H1 (cell line): Measurements from ENCODE around the gene DARS2. TPM values are rescaled to one million over a fixed set of nuclear protein-coding genes. Genes with fewer than 3 reads are reported as not detected.

Experiments
- CTCF ChIA-PET: fragments of 300-600 bp; sonication (Branson Sonifier 250); formaldehyde crosslinking; loops from one replicate; lab custom pipeline; 2021; ENCODE audit not compliant: partially characterized antibody; lab: Charles Lee
- POLR2A ChIA-PET: fragments of 300-600 bp; sonication (Branson Sonifier 250); formaldehyde crosslinking; loops from one replicate; lab custom pipeline; 2021; ENCODE audit warnings: inconsistent platforms; ENCODE audit not compliant: partially characterized antibody; lab: Charles Lee
- DNase-seq, 2 experiments: peaks; one replicate each; pipeline versions ENCODE4 v3.0.0 to v3.0.0-alpha.2; 2010 to 2022; ENCODE audit warnings: low spot score in 2 of 2, low read depth in 1 of 2, mixed read lengths in 1 of 2
- FAIRE-seq: peaks from 2 replicates; lab custom pipeline; 2011; peaks lifted over from hg19 to GRCh38; lab: Jason Lieb, UNC
- H2AFZ ChIP-seq: 2 replicates; pipeline ENCODE4 v1.8.1; 2012; ENCODE audit warnings: low read length, inconsistent platforms
- H2AK5ac ChIP-seq: 2 replicates; pipeline ENCODE4 v1.6.1; 2013; ENCODE audit warnings: low read depth, low read length
- H2BK120ac ChIP-seq: replicated peaks from 2 replicates; pipeline ENCODE3; 2013; ENCODE audit warnings: low read depth, low read length, inconsistent platforms
- H2BK12ac ChIP-seq: 2 replicates; pipeline ENCODE4 v1.6.1; 2013; ENCODE audit warnings: low read depth, low read length
- H2BK15ac ChIP-seq: 2 replicates; pipeline ENCODE4 v1.6.1; 2013; ENCODE audit warnings: low read length
- H2BK20ac ChIP-seq: 2 replicates; pipeline ENCODE4 v1.6.1; 2013; ENCODE audit warnings: low read length
- H2BK5ac ChIP-seq: 2 replicates; pipeline ENCODE4 v1.6.1; 2013; ENCODE audit warnings: low read depth, low read length
- H3K14ac ChIP-seq: 2 replicates; pipeline ENCODE4 v1.6.1; 2013; ENCODE audit warnings: inconsistent platforms; ENCODE audit not compliant: insufficient read length
- H3K18ac ChIP-seq: 2 replicates; pipeline ENCODE4 v1.6.1; 2013; ENCODE audit warnings: low read length; ENCODE audit errors: extremely low read depth
- H3K23ac ChIP-seq: 2 replicates; pipeline ENCODE4 v1.6.1; 2013; ENCODE audit warnings: inconsistent platforms; ENCODE audit not compliant: insufficient read length
- H3K23me2 ChIP-seq: 2 replicates; pipeline ENCODE4 v1.6.1; 2013; ENCODE audit warnings: low read depth, low read length
- H3K27ac ChIP-seq: 2 replicates; pipeline ENCODE4 v1.6.1; 2011; ENCODE audit warnings: low read depth, low read length, inconsistent platforms
- H3K27me3 ChIP-seq, 4 experiments: replicated peaks in 1 of 4; 1 replicate in 1 of 4; 2 replicates in 3 of 4; pipeline versions ENCODE4 v1.6.1 to v1.8.1; 2011 to 2013; ENCODE audit warnings: low read length in 3 of 4, mild to moderate bottlenecking in 3 of 4, inconsistent platforms in 2 of 4, mixed read lengths in 2 of 4, moderate library complexity in 1 of 4; ENCODE audit not compliant: control insufficient read depth in 3 of 4, insufficient read depth in 3 of 4; ENCODE audit errors: extremely low read depth in 1 of 4
- H3K36me3 ChIP-seq, 4 experiments: 2 replicates each; pipeline versions ENCODE4 v1.6.1 to v1.8.1; 2011 to 2013; ENCODE audit warnings: mild to moderate bottlenecking in 4 of 4, low read length in 3 of 4, moderate library complexity in 2 of 4, control low read depth in 1 of 4, inconsistent platforms in 1 of 4; ENCODE audit not compliant: insufficient read depth in 4 of 4, control insufficient read depth in 2 of 4
- H3K4ac ChIP-seq: replicated peaks from 2 replicates; pipeline ENCODE3; 2013; ENCODE audit warnings: low read length, low read depth, mixed read lengths, inconsistent platforms; ENCODE audit not compliant: insufficient read length
- H3K4me1 ChIP-seq, 4 experiments: replicated peaks in 1 of 4; 1 replicate in 1 of 4; 2 replicates in 3 of 4; pipeline versions ENCODE4 v1.6.1 to v1.8.1; 2011 to 2013; ENCODE audit warnings: low read length in 3 of 4, inconsistent platforms in 2 of 4, mixed read lengths in 1 of 4; ENCODE audit not compliant: insufficient read depth in 4 of 4, control insufficient read depth in 3 of 4
- H3K4me2 ChIP-seq, 2 experiments: 2 replicates each; pipeline versions ENCODE4 v1.6.1 to v1.8.1; 2011 to 2013; ENCODE audit warnings: low read depth in 2 of 2, low read length in 2 of 2, control low read depth in 1 of 2, inconsistent platforms in 1 of 2, mild to moderate bottlenecking in 1 of 2; ENCODE audit not compliant: insufficient read depth in 1 of 2
- H3K4me3 ChIP-seq, 4 experiments: fragments of 200-600, 300-600 bp in 1 of 4; sonication (generic), shearing (Covaris generic), sonication (Bioruptor Twin) in 1 of 4; 2 replicates each; pipeline versions ENCODE4 v1.5.1 to v1.8.1; 2011 to 2016; ENCODE audit warnings: low read length in 4 of 4, low read depth in 3 of 4, control low read depth in 2 of 4, inconsistent platforms in 2 of 4, mild to moderate bottlenecking in 2 of 4, mixed read lengths in 1 of 4, moderate library complexity in 1 of 4; ENCODE audit not compliant: insufficient read depth in 2 of 4; ENCODE audit errors: extremely low read depth in 1 of 4
- H3K56ac ChIP-seq: replicated peaks from 2 replicates; pipeline ENCODE3; 2013; ENCODE audit warnings: low read depth, mild to moderate bottlenecking, mixed read lengths, low read length, inconsistent platforms; ENCODE audit not compliant: insufficient read length
- H3K79me1 ChIP-seq: 2 replicates; pipeline ENCODE4 v1.6.1; 2013; ENCODE audit warnings: low read depth, low read length, control low read depth
- H3K79me2 ChIP-seq, 2 experiments: 2 replicates each; pipeline versions ENCODE4 v1.6.1 to v1.8.1; 2012 to 2013; ENCODE audit warnings: low read length in 2 of 2, mild to moderate bottlenecking in 2 of 2, inconsistent platforms in 1 of 2; ENCODE audit not compliant: insufficient read depth in 2 of 2, control insufficient read depth in 1 of 2
- H3K9ac ChIP-seq, 4 experiments: replicated peaks in 1 of 4; 1 replicate in 1 of 4; 2 replicates in 3 of 4; pipeline versions ENCODE4 v1.6.1 to v1.8.1; 2011 to 2013; ENCODE audit warnings: low read depth in 3 of 4, low read length in 3 of 4, control low read depth in 2 of 4, mild to moderate bottlenecking in 2 of 4, moderate library complexity in 2 of 4, inconsistent platforms in 1 of 4; ENCODE audit errors: extremely low read depth in 1 of 4
- H3K9me3 ChIP-seq, 2 experiments: 2 replicates each; pipeline versions ENCODE4 v1.6.1 to v1.8.1; 2012 to 2013; ENCODE audit warnings: mild to moderate bottlenecking in 2 of 2, moderate library complexity in 2 of 2, control low read depth in 1 of 2, inconsistent platforms in 1 of 2, low read depth in 1 of 2, low read length in 1 of 2, mixed read lengths in 1 of 2; ENCODE audit not compliant: insufficient read depth in 2 of 2
- H4K20me1 ChIP-seq, 2 experiments: replicated peaks in 1 of 2; 2 replicates each; pipeline versions ENCODE3 to v1.8.1; 2011 to 2013; ENCODE audit warnings: inconsistent platforms in 2 of 2, low read length in 2 of 2, mild to moderate bottlenecking in 1 of 2; ENCODE audit not compliant: insufficient read depth in 2 of 2, control insufficient read depth in 1 of 2
- H4K5ac ChIP-seq: 2 replicates; pipeline ENCODE4 v1.6.1; 2013; ENCODE audit warnings: low read length, low read depth, mixed read lengths, inconsistent platforms; ENCODE audit not compliant: insufficient read length
- H4K8ac ChIP-seq: 2 replicates; pipeline ENCODE4 v1.8.0; 2013; ENCODE audit warnings: mild to moderate bottlenecking, moderate library complexity, low read length, inconsistent platforms; ENCODE audit not compliant: insufficient read depth; ENCODE audit errors: extremely low read depth
- H4K91ac ChIP-seq: replicated peaks from 2 replicates; pipeline ENCODE3; 2013; ENCODE audit warnings: low read length, mixed read lengths, inconsistent platforms; ENCODE audit not compliant: insufficient read length
- EGR1 ChIP-seq: IDR thresholded peaks from 2 replicates; pipeline ENCODE4 v1.6.1; 2011; ENCODE audit warnings: low read depth, low read length, borderline replicate concordance
- RAD21 ChIP-seq, 2 experiments: IDR thresholded peaks in 1 of 2; conservative IDR thresholded peaks in 1 of 2; 2 replicates each; pipeline ENCODE4 v1.6.1; 2011; ENCODE audit warnings: low read depth in 2 of 2, low read length in 2 of 2, improper control_type of control experiment in 1 of 2, inconsistent platforms in 1 of 2, mild to moderate bottlenecking in 1 of 2, moderate library complexity in 1 of 2
- RBBP5 ChIP-seq: IDR thresholded peaks from 2 replicates; pipeline ENCODE4 v1.7.1; 2012; ENCODE audit warnings: low read depth, mild to moderate bottlenecking, inconsistent platforms, low read length, moderate library complexity, borderline replicate concordance
- SIN3A ChIP-seq, 2 experiments: IDR thresholded peaks in 1 of 2; conservative IDR thresholded peaks in 1 of 2; 2 replicates each; pipeline ENCODE4 v1.6.1; 2011 to 2012; ENCODE audit warnings: low read length in 2 of 2, improper control_type of control experiment in 1 of 2, low read depth in 1 of 2, mild to moderate bottlenecking in 1 of 2
- WGBS, 2 experiments: shearing (Covaris generic) in 1 of 2; methylation state at CpG; one replicate each; pipeline versions ENCODE4 v1.1.6 to v1.1.7; 2013 to 2015; ENCODE audit warnings: low lambda C conversion rate in 2 of 2, mixed read lengths in 2 of 2, inconsistent platforms in 1 of 2, low coverage in 1 of 2, missing lambda C conversion rate in 1 of 2; ENCODE audit not compliant: insufficient replicate concordance in 2 of 2, insufficient coverage in 1 of 2, insufficient read length in 1 of 2; ENCODE audit errors: extremely low coverage in 1 of 2, missing lambda C conversion rate in 1 of 2; 5-methylcytosine and 5-hydroxymethylcytosine counted together
- polyA plus RNA-seq, 7 experiments: library from polyadenylated mRNA; depleted of rRNA in 3 of 7; stranded (reverse) in 5 of 7; unstranded in 2 of 7; fragments of >200 nt in 5 of 7; fragments of 200-250 nt in 2 of 7; gene quantifications; 1 replicate in 5 of 7; 2 replicates in 1 of 7; 4 replicates in 1 of 7; pipeline versions ENCODE4 v1.2.1 to v1.2.3, GENCODE V29; 2011 to 2013; ENCODE audit warnings: missing spikeins in 2 of 7, mixed read lengths in 2 of 7
- total RNA-seq: library from RNA; stranded (reverse); fragmentation: NEBNext Ultra II Directional; extraction: Animal tissue kit (Norgen Biotek cat#: 25700); gene quantifications from 2 replicates; pipeline ENCODE4 v1.2.1, GENCODE V29; 2021
- TF ChIP-seq, protein P1 (sequence below): IDR thresholded peaks from 2 replicates; pipeline ENCODE4 v1.6.1; 2012; ENCODE audit warnings: inconsistent platforms
- TF ChIP-seq, protein P2 (sequence below): IDR thresholded peaks from 2 replicates; pipeline ENCODE4 v1.6.1; 2011; ENCODE audit warnings: low read length, improper control_type of control experiment
- TF ChIP-seq, protein P3 (sequence below): IDR thresholded peaks from 2 replicates; pipeline ENCODE4 v1.6.1; 2012; ENCODE audit warnings: low read length, inconsistent platforms

DARS2 gene
- total and polyA plus RNA-seq, 2 of the 8 experiments (the other 6 are each of a cell fraction or from before 2014, with no cell fraction given), result 21.0 to 35.2 TPM

DNA sequence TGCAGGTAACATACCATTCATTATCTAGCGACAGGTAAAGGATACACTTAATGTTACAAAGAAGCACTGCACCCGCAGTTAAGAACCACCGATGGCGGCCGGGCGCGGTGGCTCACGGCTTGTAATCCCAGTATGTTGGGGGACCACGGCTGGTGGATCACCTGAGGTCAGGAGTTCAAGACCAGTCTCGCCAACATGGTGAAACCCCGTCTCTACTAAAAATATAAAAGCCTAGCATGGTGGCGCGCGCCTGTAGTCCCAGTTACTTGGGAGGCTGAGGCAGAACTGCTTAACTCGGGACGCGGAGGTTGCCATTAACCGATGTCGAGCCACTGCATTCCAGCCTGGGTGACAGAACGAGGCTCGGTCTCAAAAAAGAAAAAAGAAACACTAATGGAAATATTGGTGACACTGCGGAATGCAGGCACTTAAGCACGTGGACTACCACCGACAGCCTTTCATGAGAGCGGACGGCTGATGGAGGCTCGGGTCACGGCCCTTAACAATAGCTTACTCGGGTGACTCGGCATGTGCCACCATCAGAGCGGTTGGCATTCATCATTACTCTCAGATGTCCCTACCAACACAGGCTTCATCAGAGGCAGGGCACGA lies 42.8 kb downstream of the DARS2 start:
- 1% methylated on average over 32 of the region's 32 CpGs; no CpG with 5 or more reads in 1 of the 2 experiments for WGBS, 2 experiments
- POLR2A ChIA-PET, result interaction anchor here (0.6 to 13.3 kb wide), 54 partner anchors 10 to 466 kb away, joined by 3 to 475 read pairs (median 6); partner anchors contain the start of genes CENPL, DARS2, KLHL20 and PRDX6
- Histone ChIP-seq H3K23ac (no peak overlapping the region), H3K14ac (no peak overlapping the region), H4K20me1 (peaks cover 7 to 11% of the 10 kb centered on the region in 2 experiments), H2BK20ac (no peak overlapping the region), H4K8ac (peak overlapping the region; percentile 96), H3K23me2 (peaks cover 3% of the 10 kb centered on the region), H3K56ac (peak overlapping the region; percentile 78), H2AFZ (no peak overlapping the region), H3K4ac (peak overlapping the region; percentile 79), H3K4me3 (peak overlapping the region; percentile 90 to 100 (median 92)), H2BK15ac (no peak overlapping the region), H3K4me1 (peaks cover 2 to 10% (median 4%) of the 10 kb centered on the region in 4 experiments; a peak in 5 of 7 replicates), H4K91ac (peak overlapping the region; percentile 86), H3K4me2 (peak overlapping the region; percentile 68 to 95), H2BK120ac (peak overlapping the region; percentile 58), H2BK12ac (peak overlapping the region; percentile 70; the same call in 1 of the 2 replicates), H3K18ac (peak overlapping the region; percentile 76), H3K9ac (peak overlapping the region; percentile 97 to 99 (median 97)), H3K36me3 (peaks cover 29 to 59% (median 44%) of the 10 kb centered on the region in 4 experiments), H3K27ac (peak overlapping the region; percentile 92), H2AK5ac (peak overlapping the region; percentile 98; the same call in 1 of the 2 replicates), H3K27me3 (no peaks in the 10 kb centered on the region), H3K79me2 (peaks cover 0 to 52% of the 10 kb centered on the region in 2 experiments; a peak in 3 of 4 replicates), H3K79me1 (no peaks in the 10 kb centered on the region; the same call in 1 of the 2 replicates), H4K5ac (peak overlapping the region; percentile 80), H2BK5ac (peak overlapping the region; percentile 98), H3K9me3 (no peaks in the 10 kb centered on the region)
- FAIRE-seq (no peak), DNase-seq (no peak)
- CTCF ChIA-PET, result no interaction called here
- TF ChIP-seq SIN3A (conservative IDR thresholded peaks at IDR 0.05 in 1 of 2, IDR thresholded peaks at IDR 0.05 in 1 of 2; ENCODE audit: low read depth in 1 of 2, low read length in 2 of 2) (no peak; a peak in 2 of 4 replicates), EGR1 (no peak), RAD21 (IDR thresholded peaks at IDR 0.05 in 1 of 2, conservative IDR thresholded peaks at IDR 0.05 in 1 of 2; ENCODE audit: low read depth in 2 of 2, low read length in 2 of 2) (no peak), RBBP5 (no peak)
- TF ChIP-seq, protein P1, sequence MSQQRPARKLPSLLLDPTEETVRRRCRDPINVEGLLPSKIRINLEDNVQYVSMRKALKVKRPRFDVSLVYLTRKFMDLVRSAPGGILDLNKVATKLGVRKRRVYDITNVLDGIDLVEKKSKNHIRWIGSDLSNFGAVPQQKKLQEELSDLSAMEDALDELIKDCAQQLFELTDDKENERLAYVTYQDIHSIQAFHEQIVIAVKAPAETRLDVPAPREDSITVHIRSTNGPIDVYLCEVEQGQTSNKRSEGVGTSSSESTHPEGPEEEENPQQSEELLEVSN, result no peak
- TF ChIP-seq, protein P2, sequence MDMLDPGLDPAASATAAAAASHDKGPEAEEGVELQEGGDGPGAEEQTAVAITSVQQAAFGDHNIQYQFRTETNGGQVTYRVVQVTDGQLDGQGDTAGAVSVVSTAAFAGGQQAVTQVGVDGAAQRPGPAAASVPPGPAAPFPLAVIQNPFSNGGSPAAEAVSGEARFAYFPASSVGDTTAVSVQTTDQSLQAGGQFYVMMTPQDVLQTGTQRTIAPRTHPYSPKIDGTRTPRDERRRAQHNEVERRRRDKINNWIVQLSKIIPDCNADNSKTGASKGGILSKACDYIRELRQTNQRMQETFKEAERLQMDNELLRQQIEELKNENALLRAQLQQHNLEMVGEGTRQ, result no peak; the same call in 1 of the 2 replicates
- TF ChIP-seq, protein P3, sequence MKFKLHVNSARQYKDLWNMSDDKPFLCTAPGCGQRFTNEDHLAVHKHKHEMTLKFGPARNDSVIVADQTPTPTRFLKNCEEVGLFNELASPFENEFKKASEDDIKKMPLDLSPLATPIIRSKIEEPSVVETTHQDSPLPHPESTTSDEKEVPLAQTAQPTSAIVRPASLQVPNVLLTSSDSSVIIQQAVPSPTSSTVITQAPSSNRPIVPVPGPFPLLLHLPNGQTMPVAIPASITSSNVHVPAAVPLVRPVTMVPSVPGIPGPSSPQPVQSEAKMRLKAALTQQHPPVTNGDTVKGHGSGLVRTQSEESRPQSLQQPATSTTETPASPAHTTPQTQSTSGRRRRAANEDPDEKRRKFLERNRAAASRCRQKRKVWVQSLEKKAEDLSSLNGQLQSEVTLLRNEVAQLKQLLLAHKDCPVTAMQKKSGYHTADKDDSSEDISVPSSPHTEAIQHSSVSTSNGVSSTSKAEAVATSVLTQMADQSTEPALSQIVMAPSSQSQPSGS, result peak; percentile 80; the same call in 1 of the 2 replicates
